HFFc6 (cell line): ENCODE measurements around the gene OR2AK2. TPM values are rescaled to one million over a fixed set of nuclear protein-coding genes. Genes with fewer than 3 reads are reported as not detected.

Source experiments
- DNase-seq: peaks from one replicate; pipeline ENCODE4 v3.0.0-alpha.2; 2018
- H3K27ac Mint-ChIP-seq: 2 replicates; pipeline ENCODE4 v1.8.0; 2020; ENCODE audit warnings: mild to moderate bottlenecking, mixed read lengths
- H3K27me3 Mint-ChIP-seq: 2 replicates; pipeline ENCODE4 v1.8.0; 2021; ENCODE audit warnings: mild to moderate bottlenecking, moderate library complexity, mixed read lengths; ENCODE audit not compliant: insufficient read depth
- H3K36me3 Mint-ChIP-seq: 2 replicates; pipeline ENCODE4 v1.8.0; 2021; ENCODE audit warnings: low read depth, mixed read lengths
- H3K4me1 Mint-ChIP-seq: 2 replicates; pipeline ENCODE4 v1.8.0; 2020; ENCODE audit warnings: low read depth, mixed read lengths
- H3K4me3 Mint-ChIP-seq: 2 replicates; pipeline ENCODE4 v1.8.0; 2020; ENCODE audit warnings: mild to moderate bottlenecking, moderate library complexity, mixed read lengths
- H3K9me3 Mint-ChIP-seq: 2 replicates; pipeline ENCODE4 v1.8.0; 2020; ENCODE audit warnings: mild to moderate bottlenecking, mixed read lengths
- CTCF ChIP-seq: fragments of 200-600 bp; sonication (generic); IDR thresholded peaks from 2 replicates; pipeline ENCODE4 v1.5.0; 2021; ENCODE audit warnings: antibody characterized with exemption, mild to moderate bottlenecking
- total RNA-seq, 6 experiments: library from RNA; stranded (reverse); fragmentation: NEBNext Ultra II Directional; extraction: Animal tissue kit (Norgen Biotek cat#: 25700); gene quantifications; 2 replicates in 1 of 6; 3 replicates in 5 of 6; pipeline ENCODE4 v1.2.3, GENCODE V29; 2021

Gene OR2AK2
- total RNA-seq, 6 experiments from 2014 or later = not detected

- H3K9me3 Mint-ChIP-seq = peaks cover 43% of the 10 kb centered on the region
- H3K27me3 Mint-ChIP-seq = no peaks in the 10 kb centered on the region; the same call in 1 of the 2 replicates
- no peak overlapping the region for H3K27ac Mint-ChIP-seq
- no peaks in the 10 kb centered on the region; the same call in 1 of the 2 replicates for H3K36me3 Mint-ChIP-seq
- no peak for TF ChIP-seq CTCF
- no peak overlapping the region for H3K4me3 Mint-ChIP-seq
- no peak for DNase-seq
- no peaks in the 10 kb centered on the region for H3K4me1 Mint-ChIP-seq
Measured at GRCh38 chr1:247953408-247953807, 11.6 kb upstream of the OR2AK2 start.

DNA sequence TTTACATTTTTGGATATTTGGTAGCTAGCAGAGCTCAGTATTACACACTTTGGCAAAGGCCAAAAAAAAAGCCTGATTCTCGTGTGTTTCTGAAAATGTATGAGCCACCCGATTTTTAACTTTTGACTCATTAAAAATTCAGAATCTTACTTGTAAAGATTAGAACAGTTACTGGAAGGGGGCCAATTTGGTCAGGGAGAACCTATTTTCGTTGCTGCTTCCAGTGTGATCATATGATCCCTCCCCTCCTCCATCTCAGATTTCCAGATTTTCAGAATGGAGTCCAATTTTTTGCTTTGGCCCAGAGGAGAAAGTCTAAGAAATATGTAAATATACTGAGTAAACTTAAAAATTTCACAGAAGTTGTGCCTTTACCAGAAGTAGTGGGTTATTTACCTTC lies 3.2 kb upstream of the OR2AK2 start:
- DNase-seq = no peak
- Mint-ChIP-seq H3K4me3 (no peak overlapping the region), H3K27ac (no peak overlapping the region), H3K36me3 (no peaks in the 10 kb centered on the region; the same call in 1 of the 2 replicates), H3K4me1 (no peaks in the 10 kb centered on the region), H3K27me3 (no peaks in the 10 kb centered on the region; the same call in 1 of the 2 replicates), H3K9me3 (peaks cover 29% of the 10 kb centered on the region)
- no peak for TF ChIP-seq CTCF

DNA sequence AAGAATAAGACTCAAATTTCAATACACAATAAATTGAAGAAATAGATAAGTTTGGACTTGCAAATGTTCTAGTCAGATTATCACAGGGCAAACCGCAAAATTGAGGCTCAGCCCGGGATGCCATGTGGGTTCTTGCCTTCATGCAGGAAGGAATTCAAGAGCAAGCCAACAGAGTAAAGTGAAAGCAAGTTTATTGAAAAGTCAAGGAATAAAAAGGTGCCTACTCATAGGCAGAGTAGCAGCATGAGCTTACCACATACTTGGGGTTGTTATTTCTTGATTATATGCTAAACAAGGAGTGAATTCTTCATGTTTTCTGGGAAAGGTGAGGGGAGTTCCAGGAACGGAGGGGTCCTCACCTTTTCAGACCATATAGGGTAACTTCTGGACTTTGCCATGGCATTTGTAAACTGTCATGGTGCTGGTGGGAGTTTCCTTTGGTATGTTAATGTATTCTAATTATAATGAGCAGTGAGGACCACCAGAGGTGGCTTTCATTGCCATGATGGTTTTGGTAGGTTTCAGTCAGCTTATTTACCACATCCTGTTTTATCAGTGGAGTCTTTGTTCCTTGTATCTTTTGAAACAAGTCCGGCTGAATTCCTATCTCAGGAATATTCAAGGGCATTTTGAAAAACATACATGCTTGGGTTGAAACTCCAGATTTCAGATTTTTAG lies 2.0 kb upstream of the OR2AK2 start:
- DNase-seq = no peak
- no peak overlapping the region for H3K27ac Mint-ChIP-seq
- H3K4me3 Mint-ChIP-seq = no peak overlapping the region
- TF ChIP-seq CTCF = no peak
- H3K27me3 Mint-ChIP-seq = no peaks in the 10 kb centered on the region; the same call in 1 of the 2 replicates
- no peaks in the 10 kb centered on the region for H3K4me1 Mint-ChIP-seq
- no peaks in the 10 kb centered on the region for H3K36me3 Mint-ChIP-seq
- H3K9me3 Mint-ChIP-seq = peaks cover 21% of the 10 kb centered on the region

DNA sequence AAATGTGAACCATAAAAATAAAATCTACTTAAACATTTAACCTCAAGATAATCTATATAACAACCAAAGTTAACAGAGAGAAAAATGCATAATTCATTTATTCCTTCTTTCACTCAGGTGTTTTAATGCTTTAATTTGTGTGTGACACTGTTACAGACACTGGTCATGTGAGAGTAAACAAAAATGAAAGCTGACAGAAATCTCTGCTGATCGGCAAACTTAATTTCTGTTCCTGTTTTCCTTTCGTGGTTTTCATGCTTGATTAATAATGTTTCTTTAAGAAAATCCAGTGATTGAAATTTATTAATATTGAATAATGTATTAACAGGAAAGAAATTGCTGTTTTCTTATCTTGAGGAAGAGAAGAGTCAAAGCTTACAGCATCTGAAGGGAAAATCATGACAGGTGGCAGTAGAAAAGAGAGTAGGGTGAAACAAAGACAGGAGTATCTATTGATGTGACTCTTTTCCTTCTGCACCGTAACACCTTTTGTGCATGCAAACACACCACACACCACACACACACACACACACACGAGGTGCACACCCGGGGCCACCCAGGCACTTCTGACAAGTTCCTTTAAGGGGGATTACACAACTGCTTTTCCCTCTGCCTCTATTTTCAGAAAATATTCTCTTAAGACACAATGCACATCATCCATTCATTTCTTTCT lies 1.6 kb downstream of the OR2AK2 start:
- TF ChIP-seq CTCF = no peak
- no peaks in the 10 kb centered on the region for H3K4me1 Mint-ChIP-seq
- peaks cover 18% of the 10 kb centered on the region for H3K9me3 Mint-ChIP-seq
- DNase-seq = no peak
- H3K27ac Mint-ChIP-seq = no peak overlapping the region
- H3K36me3 Mint-ChIP-seq = no peaks in the 10 kb centered on the region
- H3K27me3 Mint-ChIP-seq = no peaks in the 10 kb centered on the region
- peak overlapping the region; percentile 20; the same call in 1 of the 2 replicates for H3K4me3 Mint-ChIP-seq

- Mint-ChIP-seq H3K9me3 (peaks cover 28% of the 10 kb centered on the region), H3K27me3 (no peaks in the 10 kb centered on the region; the same call in 1 of the 2 replicates), H3K4me3 (no peak overlapping the region), H3K27ac (no peak overlapping the region), H3K4me1 (no peaks in the 10 kb centered on the region), H3K36me3 (no peaks in the 10 kb centered on the region)
- DNase-seq = no peak
- TF ChIP-seq CTCF = no peak
Measured at GRCh38 chr1:247992986-247993385, 28.0 kb downstream of the OR2AK2 start.
